Hepatocyte (in vitro differentiated cells): ENCODE results near the gene DNAJC12.

ENCODE experiments used
- CTCF ChIP-seq: fragments of 200-600 bp; sonication (generic); IDR thresholded peaks from 2 replicates; pipeline ENCODE4 v1.5.1; 2016; ENCODE audit warnings: antibody characterized with exemption, mild to moderate bottlenecking; ENCODE audit not compliant: poor library complexity
- EZH2 ChIP-seq: fragments of 200-600 bp; sonication (generic); IDR thresholded peaks from 2 replicates; pipeline ENCODE4 v1.6.1; 2016; ENCODE audit warnings: antibody characterized with exemption, mild to moderate bottlenecking, borderline replicate concordance

DNA sequence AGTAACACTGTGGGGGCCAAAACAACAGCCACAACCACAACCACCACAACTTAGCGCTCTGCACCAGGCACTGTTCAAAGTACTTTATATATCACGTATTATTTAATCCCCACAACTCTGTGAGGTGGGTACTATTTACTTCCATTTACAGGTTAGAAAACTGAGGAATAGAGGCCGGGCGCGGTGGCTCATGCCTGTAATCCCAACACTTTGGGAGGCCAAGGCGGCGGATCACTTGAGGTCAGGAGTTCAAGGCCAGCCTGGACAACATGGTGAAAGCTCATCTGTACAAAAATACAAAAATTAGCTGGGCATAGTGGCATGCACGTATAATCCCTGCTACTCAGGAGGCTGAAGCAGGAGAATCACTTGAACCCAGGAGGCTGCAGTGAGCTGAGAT lies 3.6 kb downstream of the DNAJC12 start:
- TF ChIP-seq CTCF (no peak), EZH2 (no peak)
